Astrocyte of the cerebellum (primary cell): ENCODE data around the gene RAB42.

ENCODE experiments used
- DNase-seq: peaks from one replicate; pipeline ENCODE4 v3.0.0-alpha.2; 2011; ENCODE audit warnings: low read depth
- H3K4me3 ChIP-seq: 2 replicates; pipeline ENCODE4 v1.5.1; 2011; ENCODE audit warnings: mild to moderate bottlenecking, low read depth, low read length, moderate library complexity
- in situ Hi-C: cut with HindIII; loops from 2 replicates; pipeline ENCODE4 v1.10.0; 2017; ENCODE audit warnings: low sequenced_read_pairs
- TF ChIP-seq, protein P1 (sequence below): IDR thresholded peaks from 2 replicates; pipeline ENCODE4 v1.5.1; 2012; ENCODE audit warnings: low read length, low read depth, moderate library complexity, mild to moderate bottlenecking; ENCODE audit errors: missing control alignments

The RAB42 gene

DNA sequence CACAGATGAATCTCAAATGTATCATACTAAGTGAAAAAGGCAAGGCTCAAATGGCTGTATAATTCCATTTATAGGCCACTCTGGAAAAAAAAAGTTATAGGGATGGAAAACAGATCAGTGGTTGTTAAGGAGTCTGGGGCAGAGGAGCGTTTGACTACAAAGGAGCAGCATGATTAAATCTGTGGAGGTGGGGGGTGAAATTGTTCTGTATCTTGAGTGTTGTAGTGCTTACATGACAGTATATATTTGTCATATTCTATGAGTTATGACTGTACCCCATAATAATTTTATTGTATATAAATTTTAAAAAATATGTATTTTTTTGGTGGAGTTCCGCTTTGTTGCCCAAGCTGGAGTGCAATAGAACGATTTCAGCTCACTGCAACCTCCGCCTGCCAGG lies 40.5 kb downstream of the RAB42 start:
- H3K4me3 ChIP-seq = no peak overlapping the region
- TF ChIP-seq, protein P1, sequence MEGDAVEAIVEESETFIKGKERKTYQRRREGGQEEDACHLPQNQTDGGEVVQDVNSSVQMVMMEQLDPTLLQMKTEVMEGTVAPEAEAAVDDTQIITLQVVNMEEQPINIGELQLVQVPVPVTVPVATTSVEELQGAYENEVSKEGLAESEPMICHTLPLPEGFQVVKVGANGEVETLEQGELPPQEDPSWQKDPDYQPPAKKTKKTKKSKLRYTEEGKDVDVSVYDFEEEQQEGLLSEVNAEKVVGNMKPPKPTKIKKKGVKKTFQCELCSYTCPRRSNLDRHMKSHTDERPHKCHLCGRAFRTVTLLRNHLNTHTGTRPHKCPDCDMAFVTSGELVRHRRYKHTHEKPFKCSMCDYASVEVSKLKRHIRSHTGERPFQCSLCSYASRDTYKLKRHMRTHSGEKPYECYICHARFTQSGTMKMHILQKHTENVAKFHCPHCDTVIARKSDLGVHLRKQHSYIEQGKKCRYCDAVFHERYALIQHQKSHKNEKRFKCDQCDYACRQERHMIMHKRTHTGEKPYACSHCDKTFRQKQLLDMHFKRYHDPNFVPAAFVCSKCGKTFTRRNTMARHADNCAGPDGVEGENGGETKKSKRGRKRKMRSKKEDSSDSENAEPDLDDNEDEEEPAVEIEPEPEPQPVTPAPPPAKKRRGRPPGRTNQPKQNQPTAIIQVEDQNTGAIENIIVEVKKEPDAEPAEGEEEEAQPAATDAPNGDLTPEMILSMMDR = no peak
- in situ Hi-C loops = no loop called here
- DNase-seq = no peak

GRCh38 chr1:28640766-28641165 lies 48.7 kb downstream of the RAB42 start:
- in situ Hi-C loops = no loop called here
- H3K4me3 ChIP-seq = no peak overlapping the region
- TF ChIP-seq, protein P1 = peak; percentile 56
- no peak for DNase-seq

DNA sequence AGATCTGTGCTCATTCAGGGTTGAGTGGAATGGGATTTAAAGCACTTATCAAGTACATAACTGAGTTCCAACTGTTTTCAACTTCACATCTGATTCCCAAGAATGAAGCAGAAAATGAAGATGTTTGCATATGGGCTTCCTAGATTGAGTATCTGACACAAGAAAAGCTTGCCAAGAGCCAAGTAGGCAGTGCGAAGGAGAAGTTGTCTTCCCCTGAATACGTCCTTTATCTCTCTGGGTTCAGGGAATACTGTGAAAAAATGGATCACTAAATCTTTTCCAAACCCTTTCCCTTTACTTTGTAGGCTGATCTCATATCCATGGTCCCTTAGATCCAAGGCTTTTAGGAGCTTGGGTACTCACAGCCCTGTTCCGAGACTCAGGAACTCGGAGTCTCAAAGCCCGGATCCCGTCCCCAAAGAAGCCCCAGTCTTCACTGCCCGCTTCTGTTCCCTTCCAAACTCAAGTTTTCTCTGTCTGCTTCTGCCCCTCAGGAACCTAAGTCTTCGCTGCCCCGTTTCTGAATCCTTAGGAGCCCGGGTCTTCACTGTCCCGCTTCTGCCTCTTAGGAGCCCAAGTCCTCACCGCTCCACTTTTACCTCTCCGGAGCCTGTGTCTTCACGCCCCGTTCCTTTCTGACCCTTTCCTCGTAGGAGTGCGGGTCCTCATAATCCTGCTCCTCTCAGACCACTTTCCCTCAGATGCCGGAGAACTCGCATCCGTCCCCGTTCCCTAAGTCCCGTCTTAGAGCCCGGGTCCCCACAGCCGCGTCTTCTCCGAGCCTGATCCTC lies 50.2 kb downstream of the RAB42 start:
- DNase-seq = no peak
- TF ChIP-seq, protein P1 = no peak
- in situ Hi-C loops = no loop called here
- H3K4me3 ChIP-seq = peak overlapping the region; percentile 87

DNA sequence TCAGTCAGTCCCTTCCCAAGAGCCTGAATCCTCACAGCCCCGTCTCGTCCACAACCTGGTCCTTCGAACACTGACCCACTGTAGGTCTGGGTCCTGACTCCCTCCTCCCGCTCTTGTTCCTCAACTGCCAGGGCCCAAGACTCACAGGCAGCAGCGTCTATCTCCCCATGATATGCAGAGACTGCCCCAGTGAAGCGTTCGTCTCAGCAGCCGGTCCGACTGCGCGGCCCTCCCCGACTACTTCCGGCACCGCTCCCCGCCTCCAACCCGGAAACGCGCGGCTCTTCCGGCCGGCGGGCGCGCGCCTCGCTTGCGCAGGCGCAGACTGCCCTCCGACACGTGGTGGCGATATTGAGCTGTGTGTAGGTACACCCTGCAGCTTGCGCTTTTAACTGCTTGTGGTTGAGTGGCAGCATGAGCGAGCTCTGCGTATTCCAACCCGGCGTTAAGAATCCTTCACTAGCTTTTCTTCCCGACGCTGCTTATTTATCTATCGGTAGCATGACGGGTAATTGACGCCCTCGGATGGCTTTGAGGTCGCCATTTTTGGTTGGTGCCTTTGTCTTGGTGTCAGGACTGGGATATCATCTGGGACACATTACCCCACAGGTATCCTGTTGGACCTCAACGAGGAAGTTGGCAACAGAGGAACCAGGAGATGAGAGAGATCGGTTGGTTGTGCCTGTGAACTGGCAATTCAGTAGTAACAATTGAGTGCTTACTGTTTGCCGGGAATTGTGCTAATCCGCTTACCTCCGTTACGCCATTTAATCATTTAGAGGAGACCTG lies 51.0 kb downstream of the RAB42 start, which contains the start of gene TAF12:
TAF12 (minus strand) TSS at position 221 of the 789 bp plus-strand sequence. CDS start 20,986 bp downstream, outside the sequence.
- peak within 1 kb of the TSS; percentile 87 for H3K4me3 ChIP-seq
- TF ChIP-seq, protein P1 = peak; percentile 33
- in situ Hi-C loops = no loop called here
- peak; percentile 83 for DNase-seq

GRCh38 chr1:28644494-28644893 lies 52.4 kb downstream of the RAB42 start:
- TF ChIP-seq, protein P1 = no peak
- in situ Hi-C loops = no loop called here
- DNase-seq = no peak
- H3K4me3 ChIP-seq = no peak overlapping the region
